Glutamatergic neuron (in vitro differentiated cells): ENCODE measurements around the gene DUSP22. TPM values are rescaled to one million over a fixed set of nuclear protein-coding genes. Genes with fewer than 3 reads are reported as not detected.

Experiments used
- DNase-seq: peaks from one replicate; pipeline ENCODE4 v3.0.0; 2022
- H3K27ac Mint-ChIP-seq: one replicate; pipeline ENCODE4 v1.8.0; 2020; ENCODE audit warnings: mild to moderate bottlenecking, mixed read lengths, inconsistent platforms; ENCODE audit not compliant: unreplicated experiment
- H3K27me3 Mint-ChIP-seq: one replicate; pipeline ENCODE4 v1.8.0; 2020; ENCODE audit warnings: mild to moderate bottlenecking, moderate library complexity, mixed read lengths, inconsistent platforms; ENCODE audit not compliant: unreplicated experiment
- H3K36me3 Mint-ChIP-seq: one replicate; pipeline ENCODE4 v1.8.0; 2020; ENCODE audit warnings: mild to moderate bottlenecking, mixed read lengths, inconsistent platforms; ENCODE audit not compliant: unreplicated experiment
- H3K4me1 Mint-ChIP-seq: one replicate; pipeline ENCODE4 v1.8.0; 2020; ENCODE audit warnings: mild to moderate bottlenecking, low read depth, mixed read lengths, inconsistent platforms; ENCODE audit not compliant: unreplicated experiment
- H3K4me3 Mint-ChIP-seq: one replicate; pipeline ENCODE4 v1.8.0; 2020; ENCODE audit warnings: mild to moderate bottlenecking, mixed read lengths, inconsistent platforms; ENCODE audit not compliant: unreplicated experiment
- H3K9me3 Mint-ChIP-seq: one replicate; pipeline ENCODE4 v1.8.0; 2020; ENCODE audit warnings: mild to moderate bottlenecking, moderate library complexity, mixed read lengths, inconsistent platforms; ENCODE audit not compliant: unreplicated experiment
- CTCF ChIP-seq: fragments of 200-600 bp; sonication (generic); IDR thresholded peaks from one replicate; pipeline ENCODE4 v1.5.0; 2021; ENCODE audit not compliant: partially characterized antibody, unreplicated experiment
- total RNA-seq: library from RNA; stranded (reverse); fragmentation: NEBNext Ultra II Directional; extraction: Animal tissue kit (Norgen Biotek cat#: 25700); gene quantifications from one replicate; pipeline ENCODE4 v1.2.1, GENCODE V29; 2021; ENCODE audit not compliant: unreplicated experiment

DUSP22 gene
- total RNA-seq, 1 donor from 2014 or later, result 40.4 TPM

DNA sequence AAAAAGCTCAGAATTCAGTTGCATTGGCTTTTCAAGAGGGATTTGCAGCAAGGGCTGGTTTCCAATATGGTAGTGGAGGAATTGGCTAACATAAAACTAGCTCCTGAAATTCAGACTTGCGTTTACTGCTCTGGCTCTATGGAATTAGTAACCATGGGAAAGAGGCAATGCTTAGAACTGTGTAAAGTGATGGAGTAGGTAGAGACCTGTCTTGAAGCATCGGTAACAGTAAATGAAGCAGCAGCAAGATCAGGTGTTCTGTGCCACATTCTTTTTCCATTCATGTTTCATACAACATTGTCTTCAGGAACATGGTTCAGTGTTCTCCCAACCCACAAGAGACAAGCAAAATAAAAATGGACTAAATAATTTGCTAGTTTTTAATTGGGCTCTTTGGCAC lies 105.8 kb downstream of the DUSP22 start:
- Mint-ChIP-seq H3K4me1 (peaks cover 6% of the 10 kb centered on the region), H3K36me3 (peaks cover 7% of the 10 kb centered on the region), H3K4me3 (no peak overlapping the region), H3K9me3 (peaks cover 7% of the 10 kb centered on the region), H3K27me3 (peaks cover 9% of the 10 kb centered on the region), H3K27ac (no peak overlapping the region)
- TF ChIP-seq CTCF, result no peak
- DNase-seq, result no peak

GRCh38 chr6:398558-399078 lies 106.3 kb downstream of the DUSP22 start:
- peaks cover 6% of the 10 kb centered on the region for H3K9me3 Mint-ChIP-seq
- DNase-seq, result no peak
- H3K4me1 Mint-ChIP-seq, result peaks cover 6% of the 10 kb centered on the region
- H3K36me3 Mint-ChIP-seq, result peaks cover 7% of the 10 kb centered on the region
- H3K27ac Mint-ChIP-seq, result no peak overlapping the region
- peaks cover 7% of the 10 kb centered on the region for H3K27me3 Mint-ChIP-seq
- no peak overlapping the region for H3K4me3 Mint-ChIP-seq
- no peak for TF ChIP-seq CTCF

DNA sequence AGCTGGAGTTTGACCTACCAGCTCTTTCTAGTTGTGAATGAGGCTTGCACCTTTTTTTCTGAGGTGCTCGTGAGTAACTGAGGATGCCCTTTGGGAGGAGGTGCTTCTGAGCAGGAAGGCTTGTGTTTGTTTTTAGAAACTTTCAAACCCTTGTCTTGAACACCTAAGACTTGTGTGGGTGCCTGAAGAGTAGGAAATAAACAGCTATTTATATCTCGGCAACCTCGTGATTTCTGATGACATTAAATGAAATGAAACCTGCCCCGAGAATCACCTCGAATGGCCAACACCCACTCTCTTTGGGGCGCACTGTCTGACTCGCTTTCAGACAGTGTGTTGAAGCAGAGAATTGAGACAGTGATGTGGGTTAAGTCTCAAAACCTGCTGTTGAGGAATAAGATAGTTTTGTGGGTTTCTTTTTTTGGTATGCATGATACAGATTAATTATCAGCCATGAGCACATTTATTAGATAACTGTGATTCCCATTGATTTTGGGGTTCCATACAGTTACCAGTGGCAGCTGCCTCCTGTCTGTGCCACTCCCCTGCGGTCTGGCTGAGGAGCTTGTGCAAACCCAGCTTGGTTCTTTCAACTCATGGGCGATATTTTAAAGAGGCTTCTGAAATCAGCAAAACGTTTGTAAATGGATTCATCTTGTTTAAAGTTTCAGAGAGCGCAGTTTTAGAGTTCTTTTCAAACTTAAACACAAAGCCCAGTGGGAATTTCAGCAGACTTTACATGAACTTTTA lies 107.7 kb downstream of the DUSP22 start:
- Mint-ChIP-seq H3K36me3 (peaks cover 15% of the 10 kb centered on the region), H3K4me3 (no peak overlapping the region), H3K27ac (no peak overlapping the region), H3K9me3 (peaks cover 6% of the 10 kb centered on the region), H3K27me3 (peaks cover 2% of the 10 kb centered on the region), H3K4me1 (no peaks in the 10 kb centered on the region)
- TF ChIP-seq CTCF, result no peak
- no peak for DNase-seq

- Mint-ChIP-seq H3K9me3 (peaks cover 6% of the 10 kb centered on the region), H3K4me3 (no peak overlapping the region), H3K36me3 (peaks cover 16% of the 10 kb centered on the region), H3K27me3 (peaks cover 2% of the 10 kb centered on the region), H3K4me1 (no peaks in the 10 kb centered on the region), H3K27ac (no peak overlapping the region)
- no peak for DNase-seq
- TF ChIP-seq CTCF, result no peak
Observed at GRCh38 chr6:400815-401214, 108.5 kb downstream of the DUSP22 start.

Other genes starting within 250 kb of the DUSP22 start
- 0.37 TPM for gene IRF4, start 99.3 kb downstream of the DUSP22 start, total RNA-seq